Rectal smooth muscle tissue (tissue), 1 donor: ENCODE measurements around the gene CPA2.
"Not testable (repeated sequence)": the region's sequence is repeated elsewhere in the genome, so short reads cannot be mapped to it uniquely, and the experiment has no call there.

Experiments
- H3K27ac ChIP-seq: one replicate; pipeline ENCODE4 v1.7.0; 2013; ENCODE audit warnings: low read depth, low read length, inconsistent platforms
- H3K27me3 ChIP-seq: one replicate; pipeline ENCODE4 v1.7.0; 2013; ENCODE audit warnings: low read length; ENCODE audit not compliant: control insufficient read depth, insufficient read depth
- H3K36me3 ChIP-seq: one replicate; pipeline ENCODE4 v1.7.0; 2013; ENCODE audit warnings: low read length; ENCODE audit not compliant: control insufficient read depth, insufficient read depth
- H3K4me1 ChIP-seq: one replicate; pipeline ENCODE4 v1.7.0; 2013; ENCODE audit warnings: low read length; ENCODE audit not compliant: control insufficient read depth, insufficient read depth
- H3K4me3 ChIP-seq: one replicate; pipeline ENCODE4 v1.7.0; 2013; ENCODE audit warnings: low read length
- H3K9ac ChIP-seq: one replicate; pipeline ENCODE4 v1.7.0; 2013; ENCODE audit warnings: low read length

CPA2 gene

DNA sequence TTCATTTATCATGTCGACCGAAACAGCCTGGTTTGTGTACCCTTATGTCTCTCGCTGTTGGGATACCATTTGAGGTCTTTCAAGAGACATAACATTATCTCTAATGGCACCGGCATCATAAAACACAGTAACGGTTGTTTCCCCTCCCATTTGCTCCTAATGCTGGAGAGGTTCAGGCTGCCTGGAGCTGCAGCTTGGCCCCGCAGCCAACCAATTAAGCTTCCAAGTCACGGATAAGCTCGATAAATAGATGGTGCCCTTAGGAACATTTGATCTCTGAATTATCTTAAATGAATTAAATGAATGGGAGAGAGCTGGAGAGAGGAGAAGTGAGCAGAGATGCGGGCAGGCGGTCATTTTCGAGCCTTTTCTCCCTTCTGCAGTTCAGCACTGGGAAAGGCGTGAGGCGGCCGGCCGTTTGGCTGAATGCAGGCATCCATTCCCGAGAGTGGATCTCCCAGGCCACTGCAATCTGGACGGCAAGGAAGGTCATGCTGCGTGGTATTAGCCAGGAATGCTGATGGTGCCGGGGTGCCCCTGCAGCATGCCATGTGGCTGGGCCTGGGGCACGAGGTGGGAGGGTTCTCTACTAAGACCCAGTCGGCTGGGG is 38.9 kb downstream of the CPA2 start:
- Histone ChIP-seq H3K27ac (no peak overlapping the region), H3K9ac (no peak overlapping the region), H3K4me1 (no peaks in the 10 kb centered on the region), H3K36me3 (no peaks in the 10 kb centered on the region), H3K27me3 (no peaks in the 10 kb centered on the region), H3K4me3 (no peak overlapping the region)

DNA sequence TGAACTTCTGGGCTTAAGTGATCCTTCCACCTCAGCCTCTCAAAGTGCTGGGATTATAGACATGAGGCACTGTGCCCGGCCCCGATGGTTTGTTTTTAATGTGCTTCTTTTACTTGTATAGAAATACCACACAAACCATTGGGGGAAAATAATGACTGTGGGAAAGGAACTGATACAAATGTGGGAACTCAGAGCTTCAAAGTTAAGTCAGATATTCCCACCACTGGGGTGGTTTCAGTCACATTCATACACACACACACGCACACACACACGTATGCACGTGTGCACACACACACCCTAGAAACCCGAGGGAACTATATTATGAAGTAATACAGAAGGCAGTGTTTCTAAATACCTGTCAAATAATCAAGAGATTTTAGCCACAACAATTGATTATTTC is 43.3 kb downstream of the CPA2 start:
- Histone ChIP-seq H3K27ac (no peak overlapping the region), H3K36me3 (no peaks in the 10 kb centered on the region), H3K4me3 (no peak overlapping the region), H3K27me3 (no peaks in the 10 kb centered on the region), H3K9ac (no peak overlapping the region), H3K4me1 (no peaks in the 10 kb centered on the region)

- no peak overlapping the region for H3K4me3 ChIP-seq
- H3K27me3 ChIP-seq = no peaks in the 10 kb centered on the region
- H3K36me3 ChIP-seq = no peaks in the 10 kb centered on the region
- no peak overlapping the region for H3K9ac ChIP-seq
- no peaks in the 10 kb centered on the region for H3K4me1 ChIP-seq
- no peak overlapping the region for H3K27ac ChIP-seq
Measured at GRCh38 chr7:130314305-130314704, 47.6 kb downstream of the CPA2 start.

- Histone ChIP-seq H3K9ac (no peak overlapping the region), H3K4me3 (no peak overlapping the region), H3K27me3 (no peaks in the 10 kb centered on the region), H3K4me1 (no peaks in the 10 kb centered on the region), H3K36me3 (no peaks in the 10 kb centered on the region), H3K27ac (no peak overlapping the region)
Measured at GRCh38 chr7:130319541-130319940, 52.9 kb downstream of the CPA2 start.

GRCh38 chr7:130321542-130322229 is 55.0 kb downstream of the CPA2 start:
- not testable (repeated sequence) for H3K27me3 ChIP-seq, H3K36me3 ChIP-seq, H3K27ac ChIP-seq, H3K4me1 ChIP-seq, H3K9ac ChIP-seq, H3K4me3 ChIP-seq

GRCh38 chr7:130322615-130323014 is 56.0 kb downstream of the CPA2 start:
- no peak overlapping the region for H3K9ac ChIP-seq
- H3K27me3 ChIP-seq = no peaks in the 10 kb centered on the region
- H3K27ac ChIP-seq = no peak overlapping the region
- no peaks in the 10 kb centered on the region for H3K36me3 ChIP-seq
- H3K4me1 ChIP-seq = no peaks in the 10 kb centered on the region
- H3K4me3 ChIP-seq = no peak overlapping the region

- Histone ChIP-seq H3K4me3 (no peak overlapping the region), H3K4me1 (no peaks in the 10 kb centered on the region), H3K36me3 (no peaks in the 10 kb centered on the region), H3K9ac (no peak overlapping the region), H3K27ac (no peak overlapping the region), H3K27me3 (no peaks in the 10 kb centered on the region)
Measured at GRCh38 chr7:130324306-130324943, 57.8 kb downstream of the CPA2 start.

DNA sequence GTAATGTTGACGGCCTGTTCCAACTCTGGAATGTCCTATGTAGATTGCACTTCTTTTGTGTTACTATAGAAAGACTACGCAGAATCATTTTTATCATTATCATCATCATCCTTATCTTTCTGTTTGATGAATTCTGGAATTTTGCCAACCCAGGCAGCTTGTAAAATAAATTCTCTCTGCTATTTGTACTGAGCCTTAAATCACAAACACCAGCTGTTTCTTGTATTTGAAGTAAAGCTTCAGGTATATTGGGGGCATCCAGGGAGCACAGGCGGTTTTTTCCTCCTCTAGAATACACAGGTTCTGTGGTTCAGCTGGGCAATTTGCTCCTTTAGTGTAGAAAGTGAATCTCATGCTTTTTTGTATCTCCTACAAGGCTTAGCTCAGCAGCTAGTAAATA is 63.0 kb downstream of the CPA2 start:
- Histone ChIP-seq H3K9ac (no peak overlapping the region), H3K4me3 (no peak overlapping the region), H3K27ac (no peak overlapping the region), H3K27me3 (no peaks in the 10 kb centered on the region), H3K36me3 (no peaks in the 10 kb centered on the region), H3K4me1 (peaks cover 2% of the 10 kb centered on the region)

- no peaks in the 10 kb centered on the region for H3K36me3 ChIP-seq
- H3K4me3 ChIP-seq = no peak overlapping the region
- H3K27ac ChIP-seq = no peak overlapping the region
Measured at GRCh38 chr7:130332259-130333053, 65.8 kb downstream of the CPA2 start.

GRCh38 chr7:130333832-130334231 is 67.2 kb downstream of the CPA2 start:
- H3K27ac ChIP-seq = no peak overlapping the region
- H3K4me3 ChIP-seq = no peak overlapping the region
- no peaks in the 10 kb centered on the region for H3K27me3 ChIP-seq
- H3K4me1 ChIP-seq = peaks cover 2% of the 10 kb centered on the region
- H3K36me3 ChIP-seq = no peaks in the 10 kb centered on the region
- H3K9ac ChIP-seq = no peak overlapping the region

More at GRCh38 chr7:130332259-130333053, 65.8 kb downstream of the CPA2 start:
- no peaks in the 10 kb centered on the region for H3K27me3 ChIP-seq
- no peak overlapping the region for H3K9ac ChIP-seq
- peaks cover 2% of the 10 kb centered on the region for H3K4me1 ChIP-seq

DNA sequence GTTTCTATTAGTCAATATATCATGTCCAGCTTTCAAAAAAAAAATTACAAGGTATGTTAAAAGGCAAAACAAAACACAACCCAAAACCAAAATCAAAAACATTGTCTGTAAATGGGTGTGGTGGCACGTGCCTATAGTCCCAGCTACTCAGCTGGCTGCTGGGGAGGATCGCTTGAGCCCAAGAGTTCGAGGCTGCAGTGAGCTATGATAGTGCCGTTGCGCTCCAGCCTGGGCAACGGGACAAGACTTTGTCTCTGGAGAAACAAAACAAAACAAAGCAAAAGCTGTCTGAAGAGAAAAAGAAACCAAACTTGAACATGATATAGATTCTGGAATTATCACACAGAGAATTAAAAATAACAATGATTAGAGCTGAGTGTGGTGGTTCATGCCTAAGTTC is 67.6 kb downstream of the CPA2 start:
- peaks cover 2% of the 10 kb centered on the region for H3K4me1 ChIP-seq
- no peaks in the 10 kb centered on the region for H3K27me3 ChIP-seq
- H3K36me3 ChIP-seq = no peaks in the 10 kb centered on the region
- no peak overlapping the region for H3K4me3 ChIP-seq
- no peak overlapping the region for H3K27ac ChIP-seq
- H3K9ac ChIP-seq = no peak overlapping the region

- Histone ChIP-seq H3K27ac (no peak overlapping the region), H3K4me3 (no peak overlapping the region), H3K27me3 (no peaks in the 10 kb centered on the region), H3K4me1 (peaks cover 2% of the 10 kb centered on the region), H3K36me3 (no peaks in the 10 kb centered on the region), H3K9ac (no peak overlapping the region)
Measured at GRCh38 chr7:130337410-130337971, 70.8 kb downstream of the CPA2 start.
